ENCODE measurements around the gene HNF1B.

The HNF1B gene

GRCh38 chr17:37761059-37761458, 16.2 kb upstream of the HNF1B start:
- no peak for DNase-seq (ENCODE audit: low read depth in 2 of 2)

- no peak for DNase-seq (ENCODE audit: low read depth in 2 of 2)
Observed at GRCh38 chr17:37759014-37759637, 14.3 kb upstream of the HNF1B start.

- no peak for DNase-seq (ENCODE audit: low read depth in 2 of 2)
Observed at GRCh38 chr17:37756051-37756450, 11.2 kb upstream of the HNF1B start.

- DNase-seq (ENCODE audit: low read depth in 2 of 2), result no peak
Observed at GRCh38 chr17:37755455-37755854, 10.6 kb upstream of the HNF1B start.

GRCh38 chr17:37754363-37754762, 9.5 kb upstream of the HNF1B start:
- no peak for DNase-seq (ENCODE audit: low read depth in 2 of 2)

GRCh38 chr17:37752482-37752881, 7.6 kb upstream of the HNF1B start:
- DNase-seq (ENCODE audit: low read depth in 2 of 2), result no peak

GRCh38 chr17:37750768-37751475, 6.1 kb upstream of the HNF1B start:
- DNase-seq (ENCODE audit: low read depth in 2 of 2), result no peak

- DNase-seq (ENCODE audit: low read depth in 2 of 2), result no peak
Observed at GRCh38 chr17:37750292-37750691, 5.4 kb upstream of the HNF1B start.

GRCh38 chr17:37747222-37747621, 2.4 kb upstream of the HNF1B start:
- DNase-seq (ENCODE audit: low read depth in 2 of 2), result no peak

GRCh38 chr17:37746617-37747016, 1.8 kb upstream of the HNF1B start:
- no peak for DNase-seq (ENCODE audit: low read depth in 2 of 2)

GRCh38 chr17:37745801-37746426, 1.1 kb upstream of the HNF1B start:
- no peak for DNase-seq (ENCODE audit: low read depth in 2 of 2)

- DNase-seq (ENCODE audit: low read depth in 2 of 2), result no peak
Observed at GRCh38 chr17:37744633-37744927, 279 bp downstream of the HNF1B start.

- no peak for DNase-seq (ENCODE audit: low read depth in 2 of 2)
Observed at GRCh38 chr17:37743875-37744632, 805 bp downstream of the HNF1B start.

GRCh38 chr17:37743612-37743874, 1.3 kb downstream of the HNF1B start:
- no peak for DNase-seq (ENCODE audit: low read depth in 2 of 2)

GRCh38 chr17:37742762-37743611, 1.9 kb downstream of the HNF1B start:
- no peak for DNase-seq (ENCODE audit: low read depth in 2 of 2)

GRCh38 chr17:37742116-37742761, 2.6 kb downstream of the HNF1B start:
- DNase-seq (ENCODE audit: low read depth in 2 of 2), result no peak

GRCh38 chr17:37741341-37742115, 3.3 kb downstream of the HNF1B start:
- no peak for DNase-seq (ENCODE audit: low read depth in 2 of 2)

GRCh38 chr17:37740915-37741314, 3.9 kb downstream of the HNF1B start:
- no peak for DNase-seq (ENCODE audit: low read depth in 2 of 2)

- no peak for DNase-seq (ENCODE audit: low read depth in 2 of 2)
Observed at GRCh38 chr17:37737971-37738370, 6.9 kb downstream of the HNF1B start.

GRCh38 chr17:37737081-37737480, 7.8 kb downstream of the HNF1B start:
- DNase-seq (ENCODE audit: low read depth in 2 of 2), result no peak

GRCh38 chr17:37736428-37736827, 8.4 kb downstream of the HNF1B start:
- no peak for DNase-seq (ENCODE audit: low read depth in 2 of 2)

Data from stimulated activated CD8-positive, alpha-beta memory T cell treated with anti-CD3 and anti-CD28 coated beads, Interleukin-15, amount 100 ng/mL, for 48 hours (primary cell).